SK-N-MC (cell line): Measurements from ENCODE around the gene DDX59.

ENCODE experiments used
- EZH2 ChIP-seq: fragments of 200-600 bp; sonication (generic); IDR thresholded peaks from one replicate; pipeline ENCODE4 v1.6.1; 2017; ENCODE audit warnings: antibody characterized with exemption
- POLR2AphosphoS5 ChIP-seq: IDR thresholded peaks from 2 replicates; pipeline ENCODE4 v1.6.1; 2012; ENCODE audit warnings: mild to moderate bottlenecking, low read depth, low read length, borderline replicate concordance

DNA sequence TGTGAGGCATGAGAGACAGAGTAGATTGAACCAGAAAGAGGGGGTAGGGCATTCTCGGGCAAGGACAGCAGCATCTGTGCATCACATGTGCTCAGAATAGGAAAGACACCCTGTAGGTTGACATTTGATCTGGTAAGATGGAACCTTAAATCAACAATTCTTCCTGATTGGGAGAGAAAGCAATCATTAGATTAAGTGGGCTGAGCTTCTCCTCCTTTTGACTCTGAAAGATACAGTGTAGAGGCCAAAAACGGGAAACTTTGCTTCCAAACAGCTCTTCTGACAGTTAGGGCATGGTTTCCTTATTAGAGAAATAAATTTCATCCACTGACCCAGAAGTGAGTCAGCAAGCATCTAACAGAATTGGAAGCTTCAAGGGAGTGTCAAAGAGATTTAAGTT, 58.9 kb downstream of the DDX59 start:
- TF ChIP-seq POLR2AphosphoS5 (no peak), EZH2 (no peak)
